Activated CD4-positive, CD25-positive, alpha-beta regulatory T cell treated with anti-CD3 and anti-CD28 coated beads, Interleukin-2, amount 50 U/mL, for 24 hours (primary cell): ENCODE data around the gene KRT79.
"Not testable (repeated sequence)": the region's sequence is repeated elsewhere in the genome, so short reads cannot be mapped to it uniquely, and the experiment has no call there.

Experiments used
- ATAC-seq, 2 donors: fragments of 150-1000 bp; cut with Tn5 transposase; one replicate each; pipeline ENCODE4 v1.10.0; 2021; ENCODE audit warnings: mild to moderate bottlenecking in 1 of 2, moderate library complexity in 1 of 2

KRT79 gene

DNA sequence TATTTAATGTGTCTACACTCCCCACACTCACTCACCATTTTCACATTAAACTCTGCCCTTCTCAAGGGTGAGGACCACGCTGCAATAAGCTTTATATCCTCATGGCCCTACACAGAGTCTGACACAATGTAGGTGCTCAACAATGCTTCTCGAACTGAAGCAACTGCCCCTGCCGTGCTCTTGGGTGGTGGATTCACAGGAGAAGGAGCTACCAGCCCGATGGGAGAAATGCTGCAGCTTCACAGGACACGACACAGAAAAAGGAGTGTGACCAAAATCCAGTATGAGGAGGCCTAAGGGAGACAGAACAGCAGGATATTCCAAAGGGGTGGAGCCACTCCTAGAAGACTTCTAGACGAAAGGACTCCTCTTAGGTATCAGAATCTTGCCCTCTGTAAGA lies 31.7 kb downstream of the KRT79 start:
- ATAC-seq: no peak

DNA sequence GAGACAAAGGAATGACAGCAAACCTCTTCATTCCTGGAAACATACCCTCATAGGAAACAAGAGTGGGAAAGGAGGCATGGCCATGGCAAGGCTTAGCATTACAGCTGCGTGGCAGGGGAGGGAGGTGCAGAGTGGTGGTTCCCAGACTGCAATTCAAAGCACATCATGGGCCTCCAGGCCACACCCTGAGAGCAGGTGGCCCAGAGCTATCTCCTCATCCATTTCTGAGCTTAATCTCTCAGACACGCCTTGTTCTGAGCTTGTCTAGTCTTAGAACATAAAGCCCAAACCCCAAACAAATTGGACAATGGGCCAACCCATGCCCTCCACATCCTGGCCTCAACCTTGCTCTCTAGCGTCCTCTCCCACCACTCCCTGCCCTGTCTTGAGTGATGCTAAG lies 32.3 kb downstream of the KRT79 start:
- no peak for ATAC-seq

DNA sequence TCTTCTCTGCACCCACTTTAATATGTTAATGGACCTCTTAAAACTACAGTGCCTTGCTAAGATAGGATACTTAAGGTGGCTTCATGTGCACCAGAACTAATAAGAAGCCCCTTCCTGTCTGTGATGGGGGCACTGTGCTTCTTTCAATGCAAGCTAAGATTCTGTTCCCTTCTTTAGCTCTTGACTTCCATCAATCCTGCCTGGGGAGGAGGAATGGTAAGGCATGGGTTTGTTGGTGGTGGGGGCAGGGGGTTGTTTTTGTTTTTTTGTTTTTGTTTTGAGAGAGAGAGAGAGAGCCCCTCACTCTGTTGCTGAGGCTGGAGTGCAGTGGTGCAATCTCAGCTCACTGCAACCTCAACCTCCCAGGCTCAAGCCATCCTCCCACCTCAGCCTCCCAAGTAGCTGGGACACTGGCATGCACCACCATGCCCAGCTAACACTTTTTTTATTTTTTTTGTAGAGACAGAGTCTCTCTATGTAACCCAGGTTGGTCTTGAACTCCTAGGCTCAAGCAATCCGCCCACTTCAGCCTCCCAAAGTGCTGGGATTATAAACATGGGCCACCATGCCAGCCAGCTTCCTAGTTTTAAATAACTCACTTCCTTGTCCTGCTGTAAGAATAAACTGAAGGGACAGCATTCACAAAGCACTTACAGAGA lies 33.7 kb downstream of the KRT79 start:
- ATAC-seq: no peak

DNA sequence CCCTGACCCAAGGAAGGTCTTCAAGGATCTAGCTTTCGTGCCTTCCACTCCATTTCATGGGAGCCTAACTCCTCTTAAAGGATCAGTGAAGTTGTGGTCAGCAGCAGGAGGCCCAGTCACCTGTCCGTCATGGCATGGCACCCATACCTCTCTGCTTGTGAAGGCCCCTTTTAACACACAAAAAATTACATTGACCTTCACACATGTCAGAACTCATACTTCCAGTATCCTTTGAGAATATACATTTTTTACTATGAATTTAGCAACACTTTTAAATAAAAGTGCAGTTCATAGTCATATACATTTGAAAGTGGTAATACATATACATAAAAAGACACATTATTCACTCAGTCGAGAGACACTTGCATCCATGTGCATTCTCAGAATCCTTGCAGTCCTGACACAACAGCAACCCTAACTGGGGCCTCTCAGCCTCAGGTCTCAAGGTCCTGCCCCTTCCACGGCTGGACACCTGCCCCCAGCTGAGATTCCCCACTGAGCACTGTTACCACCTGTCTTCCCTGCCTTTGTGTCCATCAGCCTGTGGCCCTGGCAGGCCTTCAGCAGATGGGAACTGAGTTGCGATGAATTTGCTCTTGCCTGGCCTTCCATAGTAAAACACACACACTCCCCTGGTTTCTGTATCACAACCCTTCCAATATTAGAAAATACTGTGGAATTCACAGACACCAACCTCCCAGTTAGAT lies 34.5 kb downstream of the KRT79 start:
- no peak for ATAC-seq

DNA sequence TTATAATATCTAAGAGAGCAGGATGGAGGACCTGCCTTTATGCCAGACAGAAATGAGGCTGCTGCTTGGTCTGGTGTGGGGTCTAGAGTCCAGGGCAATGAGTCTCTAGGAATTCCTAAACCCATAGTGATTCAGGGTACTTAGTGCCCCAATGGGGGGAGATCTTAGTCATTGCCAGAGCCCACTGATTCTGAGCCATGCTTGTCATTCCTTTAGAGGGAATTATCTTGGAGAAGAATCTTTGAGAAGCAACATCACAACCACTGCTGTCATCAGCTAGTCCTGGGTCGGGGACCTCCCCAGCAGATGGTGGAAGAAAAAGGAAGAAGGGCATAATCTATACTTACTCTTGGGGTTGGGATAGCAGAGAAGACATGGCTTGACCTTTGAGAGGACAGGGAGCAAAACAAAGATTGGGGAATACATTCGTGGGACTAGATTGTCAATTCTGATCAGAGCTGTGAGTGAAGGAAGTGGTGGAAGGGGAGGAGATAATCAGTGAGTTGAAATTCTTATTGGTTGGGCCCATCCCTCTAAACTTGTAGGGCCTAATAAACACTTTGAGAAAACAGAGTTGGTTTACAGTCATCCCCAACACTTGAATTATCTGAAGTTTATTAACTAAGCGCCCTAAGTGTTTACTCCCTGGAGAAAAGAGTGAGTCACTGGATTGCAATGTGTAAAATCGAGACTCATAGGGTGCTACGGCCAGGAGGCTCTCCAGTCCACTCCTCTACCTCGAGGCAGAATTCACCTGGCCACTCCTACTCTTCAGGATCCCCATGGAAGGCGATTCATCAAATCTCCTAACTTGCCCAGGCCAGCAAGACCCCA lies 35.2 kb downstream of the KRT79 start:
- ATAC-seq: no peak

DNA sequence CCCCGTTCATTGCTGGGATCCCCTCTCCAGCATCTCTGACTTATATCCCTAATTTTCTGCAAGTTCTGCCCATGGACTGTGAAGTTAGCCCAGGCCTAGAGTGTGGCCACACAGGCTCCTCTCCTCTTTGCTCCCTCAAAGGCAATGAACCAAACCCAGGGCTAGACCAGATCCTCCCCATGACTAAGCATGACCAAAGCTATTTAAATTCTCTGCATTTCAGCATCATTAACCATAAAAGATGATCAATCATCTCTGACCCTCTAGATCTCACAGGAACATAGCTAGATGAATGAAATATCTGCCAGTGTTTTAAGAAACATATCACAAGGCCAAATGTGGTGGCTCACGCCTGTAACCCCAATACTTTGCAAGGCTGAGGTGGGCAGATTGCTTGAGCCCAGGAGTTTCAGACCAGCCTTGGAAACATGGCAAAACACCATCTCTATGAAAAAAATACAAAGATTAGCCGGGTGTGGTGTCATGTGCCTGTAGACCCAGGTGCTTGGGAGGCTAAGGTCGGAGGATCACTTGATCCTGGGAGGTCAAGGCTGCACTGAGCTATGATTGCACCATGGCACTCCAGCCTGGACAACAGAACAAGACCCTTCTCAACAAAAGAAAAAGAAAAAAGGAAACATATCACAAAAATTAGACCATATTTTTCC lies 36.0 kb downstream of the KRT79 start:
- no peak for ATAC-seq

DNA sequence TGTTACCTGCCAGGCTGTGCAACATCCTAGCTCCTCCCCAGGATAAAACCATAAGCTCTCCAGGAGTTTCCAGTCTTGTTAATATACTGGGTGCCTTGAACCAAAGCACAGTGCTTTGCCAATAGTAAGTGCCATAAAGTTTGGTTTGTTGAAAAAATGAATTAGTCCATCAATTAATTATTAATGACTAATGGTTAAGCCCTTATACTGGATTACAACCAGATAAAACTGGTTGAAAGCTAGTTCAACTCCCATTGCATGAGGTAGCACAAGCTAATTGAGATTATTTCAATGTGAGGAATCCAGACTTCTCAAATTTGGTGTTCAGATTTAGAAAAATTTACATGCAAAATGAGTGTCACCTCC lies 36.6 kb downstream of the KRT79 start:
- ATAC-seq: no peak

DNA sequence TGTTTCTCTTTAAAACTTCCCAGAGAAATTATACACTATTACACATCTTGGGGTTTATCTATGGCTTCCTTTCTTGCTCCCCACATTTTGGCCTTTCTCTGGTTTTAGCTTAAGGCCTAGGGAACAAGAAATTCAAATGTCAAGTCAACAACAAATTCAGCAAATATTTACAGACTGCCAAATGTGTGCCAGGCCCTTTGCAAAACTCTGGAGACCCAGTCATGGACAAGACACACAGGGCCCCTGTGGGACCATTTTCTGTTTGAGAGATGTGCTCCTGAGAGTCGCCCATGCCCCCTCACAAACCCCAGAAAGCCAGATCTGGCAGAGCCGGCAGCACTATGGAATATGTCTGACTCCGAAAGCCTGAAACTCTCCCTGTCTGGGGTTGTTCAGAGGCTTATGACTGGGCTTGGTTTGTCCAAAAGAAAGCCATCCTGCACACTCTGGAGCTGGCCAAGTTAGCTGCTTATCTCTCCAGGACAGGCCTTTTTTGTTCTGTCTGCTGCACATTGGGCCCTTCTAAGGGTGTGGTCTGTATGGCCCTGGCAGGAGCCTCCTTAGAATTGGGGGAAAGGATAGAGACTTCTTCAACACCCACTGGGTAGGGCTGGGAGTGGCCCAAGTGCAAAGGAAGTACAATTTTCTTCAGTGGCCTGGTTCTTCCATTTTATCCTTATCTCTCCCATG lies 37.1 kb downstream of the KRT79 start:
- no peak for ATAC-seq

DNA sequence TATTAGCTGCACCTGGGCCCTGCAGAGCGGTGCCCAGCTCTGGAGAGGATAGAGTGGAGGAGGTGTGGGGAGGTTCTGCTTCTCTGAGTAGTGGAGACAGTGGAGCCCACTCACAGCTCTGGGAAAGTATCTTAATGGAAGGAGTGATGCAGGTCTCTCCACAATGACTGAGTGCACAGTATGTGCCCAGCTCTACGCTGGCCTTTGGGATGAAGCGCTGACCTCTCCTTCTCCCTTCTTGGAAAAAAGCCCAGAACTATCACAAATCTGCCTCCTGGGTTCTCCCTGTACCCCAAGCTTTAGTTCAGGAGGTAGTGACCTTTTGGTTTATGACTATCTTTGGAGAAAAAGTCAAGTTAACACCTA lies 37.7 kb downstream of the KRT79 start:
- no peak for ATAC-seq

DNA sequence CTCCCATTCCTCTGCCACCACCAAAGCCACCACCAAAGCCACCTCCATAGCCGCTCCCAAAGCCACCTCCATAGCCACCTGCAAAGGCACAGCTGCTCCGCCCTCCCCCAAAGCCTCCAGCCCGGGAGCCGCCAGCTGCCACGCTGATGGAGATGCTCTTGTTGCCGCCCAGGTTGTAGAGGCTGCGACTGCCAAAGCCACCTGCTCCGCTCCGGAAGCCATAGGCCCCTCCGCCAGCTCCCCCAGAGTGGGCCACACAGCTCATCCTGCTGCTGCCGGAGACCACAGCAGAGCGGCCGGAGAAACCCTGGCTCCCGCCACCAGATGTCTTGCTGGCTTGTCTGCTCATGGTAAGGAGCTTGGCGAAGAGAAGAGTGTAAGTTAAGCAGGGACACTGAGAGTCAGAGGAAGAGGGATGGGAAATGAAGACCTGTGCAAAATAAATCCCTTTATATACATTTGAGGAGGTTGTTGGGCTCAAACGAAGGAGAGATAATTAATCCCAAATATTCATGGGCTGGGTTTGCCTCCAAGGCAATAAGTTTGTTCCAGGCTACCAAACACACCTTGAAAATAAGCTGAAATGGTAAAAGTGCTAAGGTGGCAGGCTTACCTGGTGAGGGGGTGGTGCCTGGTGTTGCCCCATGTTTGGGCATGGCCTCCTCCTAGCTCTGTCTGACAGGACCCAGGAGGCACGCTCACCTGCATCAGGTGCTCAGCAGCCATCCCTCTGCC lies 38.2 kb downstream of the KRT79 start, which contains the start of gene KRT3:
KRT3 (minus strand) TSS at position 424 of the 735 bp plus-strand sequence; CDS start at position 349, 75 bp downstream.
- ATAC-seq: no peak

DNA sequence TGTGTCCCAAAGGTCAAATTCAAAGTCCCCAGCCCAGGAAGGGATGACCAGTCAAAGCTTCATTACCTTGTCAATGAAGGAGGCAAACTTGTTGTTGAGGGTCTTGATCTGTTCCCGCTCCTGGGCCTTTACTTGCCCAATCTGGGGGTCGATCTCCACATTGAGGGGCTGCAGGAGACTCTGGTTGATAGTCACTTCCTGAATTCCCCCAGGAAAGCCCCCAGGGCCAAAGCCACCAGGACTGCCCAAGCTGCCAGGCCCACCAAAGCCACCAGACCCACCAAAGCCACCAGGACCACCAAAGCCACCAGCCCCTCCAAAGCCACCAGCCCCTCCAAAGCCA lies 38.8 kb downstream of the KRT79 start:
- not testable (repeated sequence) for ATAC-seq

DNA sequence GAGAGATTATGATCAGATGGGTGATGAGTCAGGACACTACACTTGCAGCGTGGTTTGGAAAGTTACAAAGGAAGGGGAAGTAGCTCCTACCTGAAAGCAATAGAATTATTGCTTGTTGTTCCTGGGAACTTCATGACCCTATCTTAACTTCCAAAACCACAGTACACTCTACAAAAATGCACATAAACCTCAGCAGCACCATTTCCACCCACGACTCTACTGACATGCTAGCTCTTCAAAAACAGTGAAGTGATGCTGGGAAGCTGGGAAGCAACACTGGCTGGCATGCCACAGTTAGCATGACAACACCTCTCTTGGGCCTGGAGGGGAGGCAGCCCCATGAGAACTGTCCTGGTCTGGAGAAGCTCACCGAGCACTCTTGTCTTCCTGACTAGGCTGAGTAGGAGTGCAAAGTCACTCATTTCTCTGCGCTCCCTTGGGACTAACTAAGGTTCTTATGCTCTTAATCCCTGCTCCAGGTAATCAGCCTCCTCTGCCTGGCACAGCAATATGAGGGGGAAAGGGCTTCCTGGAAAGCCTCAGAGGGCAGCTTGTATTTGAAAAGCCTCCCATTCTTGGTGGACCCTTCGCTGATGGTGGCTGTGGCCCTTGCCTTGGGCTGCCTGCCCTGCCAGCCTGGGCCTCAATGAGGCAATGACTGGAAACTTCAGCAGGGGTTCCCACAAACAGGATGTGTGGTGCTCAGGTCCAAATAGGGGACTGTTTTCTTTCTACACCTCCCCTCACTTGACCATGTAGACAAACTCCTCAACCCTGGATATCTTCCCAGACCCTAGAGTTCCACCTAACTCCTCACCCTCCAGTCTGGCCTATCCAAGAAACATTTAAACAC lies 39.4 kb downstream of the KRT79 start:
- no peak for ATAC-seq

DNA sequence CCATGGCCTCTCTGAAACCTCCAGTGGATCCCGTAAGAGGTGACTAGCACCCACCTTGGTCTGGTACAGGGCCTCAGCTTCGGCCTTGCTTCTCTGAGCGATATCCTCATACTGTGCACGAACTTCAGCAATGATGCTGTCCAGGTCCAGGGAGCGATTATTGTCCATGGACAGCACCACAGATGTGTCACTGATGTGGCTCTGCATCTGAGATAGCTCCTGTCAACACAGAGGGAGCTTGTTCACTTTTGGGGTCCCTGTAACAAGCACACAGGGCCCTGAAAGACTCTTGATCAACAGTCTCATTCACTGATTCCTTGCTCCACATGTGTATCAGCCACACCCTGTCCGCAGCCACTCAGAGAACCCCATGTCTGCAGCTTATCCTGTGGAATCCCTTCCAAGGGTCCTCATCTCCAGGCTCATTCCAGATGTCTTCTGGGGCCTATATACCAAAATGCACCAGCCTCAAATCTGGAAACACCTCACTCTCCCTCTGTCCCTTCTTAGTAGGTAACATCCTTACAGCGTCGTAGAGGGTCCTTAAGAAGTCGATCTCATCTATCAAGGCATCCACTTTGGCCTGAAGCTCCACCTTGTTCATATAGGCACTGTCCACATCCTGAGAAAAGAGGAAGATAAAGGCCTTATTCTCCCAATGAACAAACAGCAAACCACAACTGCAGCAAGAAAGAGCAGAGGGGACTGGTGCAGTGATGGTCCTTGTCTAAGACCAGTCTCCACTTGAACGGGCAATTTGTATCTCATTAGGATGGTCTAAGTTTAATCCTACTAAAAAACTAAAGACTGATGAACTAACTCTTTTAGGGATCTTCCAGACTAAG lies 41.7 kb downstream of the KRT79 start:
- ATAC-seq: no peak

DNA sequence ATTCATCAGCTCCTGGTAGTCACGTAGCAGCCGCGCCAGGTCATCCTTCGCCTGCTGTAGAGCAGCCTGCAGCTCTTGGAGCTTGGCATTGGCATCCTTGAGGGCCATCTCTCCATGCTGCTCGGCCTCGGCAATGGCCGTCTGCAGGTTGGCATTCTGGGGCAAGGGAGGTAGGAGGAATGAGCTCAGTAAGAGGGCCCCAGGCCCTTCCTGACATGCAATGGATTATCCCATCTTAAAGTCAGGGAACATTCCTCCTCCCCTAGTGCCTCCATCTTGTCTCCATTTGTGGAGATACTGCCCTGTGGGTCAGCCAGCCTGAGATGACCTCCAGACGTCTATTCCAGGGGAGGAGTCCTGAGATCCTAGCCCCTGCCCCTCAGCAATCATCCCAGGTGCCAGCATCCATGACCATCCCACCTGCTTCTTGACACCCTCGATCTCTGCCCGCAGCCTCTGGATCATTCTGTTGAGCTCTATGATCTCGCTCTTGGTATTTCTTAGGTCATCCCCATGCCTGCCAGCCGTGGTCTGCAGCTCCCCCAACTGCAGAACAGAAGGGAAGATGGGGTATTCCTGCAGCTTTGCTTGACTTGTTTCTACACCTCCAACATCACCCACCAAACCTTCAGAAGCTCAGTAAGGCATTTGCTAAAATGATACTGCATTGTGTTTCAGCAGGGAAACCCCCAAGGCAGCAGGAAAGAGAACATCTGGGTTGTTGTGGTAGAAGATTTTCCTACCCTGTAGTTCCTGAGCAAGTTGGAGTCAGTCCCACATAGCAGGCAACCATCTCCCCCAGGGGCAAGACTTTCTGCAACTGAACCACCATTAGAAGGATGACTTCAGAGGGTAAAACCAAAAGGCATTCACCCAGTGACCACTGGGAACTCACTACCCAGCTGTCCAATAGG lies 42.6 kb downstream of the KRT79 start:
- ATAC-seq: no peak

DNA sequence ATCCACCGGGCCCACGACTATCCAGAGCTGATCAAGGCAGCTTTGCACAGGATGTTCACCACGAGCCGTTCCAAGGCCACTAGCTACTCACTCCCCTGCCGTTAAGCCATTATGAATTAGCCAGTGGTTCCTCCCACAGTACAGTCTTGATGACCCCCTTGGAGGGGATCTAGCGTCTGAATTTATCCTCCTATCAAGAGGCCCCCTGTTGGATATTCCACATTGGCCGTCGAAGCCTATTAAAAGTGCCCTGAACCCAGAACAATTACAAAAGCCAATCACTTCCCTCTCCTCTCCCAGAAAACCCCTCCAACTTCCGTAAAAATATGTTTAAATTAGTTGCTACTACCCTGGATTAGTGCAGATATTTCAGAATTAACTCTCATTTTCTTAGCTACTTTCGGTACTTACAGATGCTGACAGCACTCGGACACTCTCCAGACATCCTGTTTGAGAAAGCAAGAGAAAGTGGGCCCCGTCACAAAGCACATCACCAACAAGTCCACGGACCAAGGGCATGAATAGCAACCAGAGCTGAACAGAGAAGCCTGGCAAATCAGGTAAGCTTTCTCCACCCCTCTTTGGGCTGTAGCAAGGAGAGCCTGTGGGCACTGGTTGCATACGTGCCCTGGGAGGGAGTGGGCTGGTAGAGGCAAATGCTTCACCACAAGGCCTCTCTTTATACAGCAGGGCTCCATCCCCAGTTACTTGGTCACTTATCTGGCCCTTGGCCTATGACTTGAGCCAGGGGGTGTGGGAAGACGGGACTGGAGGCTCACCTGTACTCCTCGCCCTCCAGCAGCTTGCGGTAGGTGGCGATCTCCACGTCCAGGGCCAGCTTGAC lies 43.5 kb downstream of the KRT79 start:
- ATAC-seq: no peak

DNA sequence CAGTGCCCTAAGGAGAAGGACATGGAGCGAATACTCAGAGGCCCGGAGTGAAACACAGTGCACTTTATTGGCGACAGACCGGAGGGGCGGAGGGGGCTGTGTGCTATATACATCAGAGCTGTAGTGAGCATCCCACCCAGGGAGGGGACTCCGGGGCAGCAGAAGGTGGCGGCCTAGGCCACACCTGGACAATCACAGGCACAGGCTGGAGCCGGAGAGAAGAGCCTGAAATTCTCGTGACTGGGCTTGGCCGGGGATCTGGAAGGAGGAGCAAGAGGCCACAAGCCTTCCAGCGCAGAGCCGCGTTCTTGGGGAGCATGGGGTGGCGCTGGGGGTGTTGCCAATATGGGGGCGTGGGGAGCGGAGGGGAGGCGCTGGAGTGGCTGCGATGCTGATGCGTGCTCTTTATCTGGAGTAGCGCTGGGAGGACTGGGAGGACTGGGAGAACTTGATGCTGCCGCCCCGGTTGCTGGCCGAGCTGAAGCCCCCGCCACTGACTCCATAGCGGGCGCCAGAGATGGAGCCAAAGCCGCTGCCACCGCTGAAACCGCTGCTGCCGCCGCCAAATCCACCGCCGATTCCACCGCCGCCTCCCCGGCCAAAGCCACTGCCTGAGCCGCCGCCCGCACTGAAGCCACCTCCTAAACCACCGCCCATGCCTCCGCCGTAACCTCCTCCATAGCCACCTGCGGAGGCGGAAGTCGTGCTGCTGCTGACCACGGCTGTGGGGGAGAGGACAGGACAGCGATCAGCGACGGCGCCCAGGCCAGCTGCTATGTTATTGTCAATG lies 44.3 kb downstream of the KRT79 start:
- no peak for ATAC-seq
